Measurements from ENCODE around the gene NDUFAF8.

DNA sequence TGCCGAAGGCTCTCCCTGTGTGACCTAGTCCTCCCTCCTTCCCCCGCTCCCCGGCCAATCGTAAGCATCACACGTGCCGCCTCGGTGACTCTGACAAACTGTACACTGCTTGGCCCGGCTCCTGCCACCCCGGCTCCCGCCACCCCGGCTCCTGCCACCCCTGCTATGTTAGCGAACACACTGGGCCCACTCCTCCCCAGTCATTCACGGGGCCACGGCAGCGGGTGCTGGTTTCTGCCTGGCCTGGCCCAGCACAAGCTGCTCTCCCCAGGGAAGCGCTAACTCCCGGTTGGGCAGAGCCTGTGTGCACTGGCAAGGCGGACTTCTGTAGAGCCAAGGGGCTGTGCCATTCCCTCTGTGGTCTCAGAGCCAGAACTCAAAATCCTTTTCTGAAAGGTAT, 22.0 kb downstream of the NDUFAF8 start:
- no peak for TF ChIP-seq TCF4 (CRISPR knock-in tag; IDR thresholded peaks at IDR 0.05; ENCODE audit: borderline replicate concordance)
- TF ChIP-seq, protein P1, sequence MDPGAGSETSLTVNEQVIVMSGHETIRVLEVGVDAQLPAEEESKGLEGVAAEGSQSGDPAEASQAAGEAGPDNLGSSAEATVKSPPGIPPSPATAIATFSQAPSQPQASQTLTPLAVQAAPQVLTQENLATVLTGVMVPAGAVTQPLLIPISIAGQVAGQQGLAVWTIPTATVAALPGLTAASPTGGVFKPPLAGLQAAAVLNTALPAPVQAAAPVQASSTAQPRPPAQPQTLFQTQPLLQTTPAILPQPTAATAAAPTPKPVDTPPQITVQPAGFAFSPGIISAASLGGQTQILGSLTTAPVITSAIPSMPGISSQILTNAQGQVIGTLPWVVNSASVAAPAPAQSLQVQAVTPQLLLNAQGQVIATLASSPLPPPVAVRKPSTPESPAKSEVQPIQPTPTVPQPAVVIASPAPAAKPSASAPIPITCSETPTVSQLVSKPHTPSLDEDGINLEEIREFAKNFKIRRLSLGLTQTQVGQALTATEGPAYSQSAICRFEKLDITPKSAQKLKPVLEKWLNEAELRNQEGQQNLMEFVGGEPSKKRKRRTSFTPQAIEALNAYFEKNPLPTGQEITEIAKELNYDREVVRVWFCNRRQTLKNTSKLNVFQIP (CRISPR knock-in tag; IDR thresholded peaks at IDR 0.05; ENCODE audit: borderline replicate concordance, low read depth) = no peak
- TF ChIP-seq, protein P2, sequence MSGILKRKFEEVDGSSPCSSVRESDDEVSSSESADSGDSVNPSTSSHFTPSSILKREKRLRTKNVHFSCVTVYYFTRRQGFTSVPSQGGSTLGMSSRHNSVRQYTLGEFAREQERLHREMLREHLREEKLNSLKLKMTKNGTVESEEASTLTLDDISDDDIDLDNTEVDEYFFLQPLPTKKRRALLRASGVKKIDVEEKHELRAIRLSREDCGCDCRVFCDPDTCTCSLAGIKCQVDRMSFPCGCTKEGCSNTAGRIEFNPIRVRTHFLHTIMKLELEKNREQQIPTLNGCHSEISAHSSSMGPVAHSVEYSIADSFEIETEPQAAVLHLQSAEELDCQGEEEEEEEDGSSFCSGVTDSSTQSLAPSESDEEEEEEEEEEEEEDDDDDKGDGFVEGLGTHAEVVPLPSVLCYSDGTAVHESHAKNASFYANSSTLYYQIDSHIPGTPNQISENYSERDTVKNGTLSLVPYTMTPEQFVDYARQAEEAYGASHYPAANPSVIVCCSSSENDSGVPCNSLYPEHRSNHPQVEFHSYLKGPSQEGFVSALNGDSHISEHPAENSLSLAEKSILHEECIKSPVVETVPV (CRISPR knock-in tag; IDR thresholded peaks at IDR 0.05) = no peak

All from SK-N-SH treated with all-trans-retinoic acid at 6 μM for 48 hours (cell line).